Astrocyte of the hippocampus (primary cell): Measurements from ENCODE around the gene NSD2.

Source experiments
- DNase-seq: peaks from one replicate; pipeline ENCODE4 v3.0.0; 2011; ENCODE audit warnings: low read depth, low spot score

NSD2 gene

GRCh38 chr4:1864076-1865008 is 6.9 kb upstream of the NSD2 start:
- DNase-seq = no peak

DNA sequence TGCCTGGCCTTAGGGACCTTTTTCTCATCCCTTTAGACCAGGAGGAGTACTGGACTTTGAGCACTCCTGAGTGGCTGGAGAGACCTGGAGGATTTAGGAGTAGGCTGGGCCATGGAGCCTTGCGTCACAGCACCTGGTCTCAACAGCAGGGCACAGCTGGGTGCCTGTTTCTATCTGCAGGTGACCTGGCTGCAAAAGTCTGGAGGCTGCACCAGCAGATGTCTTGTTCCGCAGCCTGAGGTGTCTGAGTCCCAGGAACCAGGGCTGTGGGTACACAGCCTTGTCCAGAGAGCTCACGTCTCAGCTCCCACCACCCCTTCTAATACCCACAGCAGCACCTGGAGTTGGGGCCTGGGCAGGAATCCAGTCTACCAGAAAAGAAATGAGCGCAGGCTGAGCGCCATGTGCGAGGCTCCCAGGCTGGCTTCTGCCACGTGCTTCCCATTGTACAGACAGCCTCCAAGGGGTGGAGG is 5.0 kb upstream of the NSD2 start:
- no peak for DNase-seq

DNA sequence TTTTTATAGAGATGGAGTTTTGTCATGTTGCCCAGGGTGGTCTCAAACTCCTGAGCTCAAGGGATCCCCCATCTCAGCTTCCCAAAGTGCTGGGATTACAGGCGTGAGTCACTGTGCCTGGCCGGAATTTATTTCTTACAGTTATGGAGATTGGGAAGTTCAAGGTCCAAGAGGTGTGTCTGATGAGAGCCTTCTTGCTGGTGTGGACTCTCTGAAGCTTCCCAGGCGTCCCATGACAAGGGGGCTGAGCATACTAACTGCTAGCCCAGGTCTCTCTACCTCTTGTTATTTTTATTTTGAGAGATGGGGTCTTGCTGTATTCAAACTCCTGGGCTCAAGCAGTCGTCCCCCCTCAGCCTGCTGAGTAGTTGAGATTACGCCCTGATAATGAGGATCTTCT is 2.9 kb upstream of the NSD2 start:
- DNase-seq = no peak

GRCh38 chr4:1868912-1869311 is 2.3 kb upstream of the NSD2 start:
- no peak for DNase-seq

- DNase-seq = no peak
These were observed 1.5 kb upstream of the NSD2 start for GRCh38 chr4:1869530-1870327.

DNA sequence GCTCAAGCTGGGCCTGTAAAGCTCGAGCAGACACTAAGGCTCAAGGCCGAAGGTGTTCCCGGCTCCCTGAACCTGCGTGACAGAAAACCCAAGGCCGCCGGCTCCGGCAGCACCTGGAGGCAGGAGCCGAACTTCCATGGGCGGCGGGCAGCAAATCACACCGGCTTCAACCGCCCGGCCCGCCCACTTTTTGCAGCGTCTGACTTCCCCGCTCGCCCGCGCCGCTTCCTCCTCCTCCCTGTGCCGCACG is 940 bp upstream of the NSD2 start:
- DNase-seq = peak; percentile 91

DNA sequence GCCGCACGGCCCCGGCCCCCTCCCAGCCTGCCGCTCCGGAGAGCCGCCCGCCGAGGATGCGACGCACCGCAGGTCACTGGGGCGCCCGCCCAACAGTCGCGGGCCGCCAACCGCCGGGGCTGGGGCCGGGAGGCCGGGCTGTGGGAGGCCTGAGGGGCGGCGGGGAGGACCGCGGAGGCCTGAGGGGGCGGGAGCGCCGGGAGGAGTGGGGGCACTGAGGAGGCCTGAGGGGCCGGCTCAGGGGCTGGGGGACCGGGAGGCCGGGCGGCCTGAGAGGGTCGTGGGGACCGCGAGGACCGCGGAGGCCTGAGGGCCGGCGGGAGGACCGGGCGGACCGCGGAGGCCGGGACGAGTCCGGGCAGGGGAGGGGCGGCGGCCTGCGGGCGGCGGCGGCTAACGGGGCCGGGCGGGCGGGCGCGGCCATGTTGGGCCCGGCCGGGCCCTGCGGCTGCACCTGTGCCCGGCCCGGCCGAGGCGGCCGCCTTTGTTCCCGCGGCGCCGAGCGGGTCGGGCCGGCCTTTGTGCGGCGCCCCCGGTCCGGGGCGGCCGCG is 353 bp downstream of the NSD2 start:
- DNase-seq = peak; percentile 68

- peak; percentile 48 for DNase-seq
These were observed 1.7 kb downstream of the NSD2 start for GRCh38 chr4:1872870-1873269.

GRCh38 chr4:1873291-1873690 is 2.1 kb downstream of the NSD2 start:
- DNase-seq = no peak

- no peak for DNase-seq
These were observed 2.6 kb downstream of the NSD2 start for GRCh38 chr4:1873776-1874175.

DNA sequence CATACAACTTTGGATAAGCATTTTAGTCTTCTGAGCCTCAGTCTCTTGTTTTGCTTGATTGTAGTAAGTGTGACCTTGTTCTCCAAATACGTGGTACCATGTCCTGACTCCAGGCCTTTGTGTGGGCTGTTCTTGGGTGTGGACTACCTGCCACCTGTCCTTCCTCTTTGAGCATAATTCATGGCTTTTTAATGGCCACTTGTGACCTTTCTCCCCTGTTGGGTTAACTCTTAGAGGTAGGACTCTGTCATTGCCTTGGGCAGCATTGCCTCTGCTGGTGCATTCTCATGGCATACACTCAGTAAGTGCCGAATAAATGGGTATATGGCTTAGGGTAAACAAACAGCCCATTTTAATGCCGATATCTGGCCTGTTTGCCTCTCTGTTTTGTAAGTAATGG is 3.0 kb downstream of the NSD2 start:
- DNase-seq = no peak

- DNase-seq = no peak
These were observed 8.3 kb downstream of the NSD2 start for GRCh38 chr4:1879485-1879884.

GRCh38 chr4:1880332-1880731 is 9.1 kb downstream of the NSD2 start:
- no peak for DNase-seq

DNA sequence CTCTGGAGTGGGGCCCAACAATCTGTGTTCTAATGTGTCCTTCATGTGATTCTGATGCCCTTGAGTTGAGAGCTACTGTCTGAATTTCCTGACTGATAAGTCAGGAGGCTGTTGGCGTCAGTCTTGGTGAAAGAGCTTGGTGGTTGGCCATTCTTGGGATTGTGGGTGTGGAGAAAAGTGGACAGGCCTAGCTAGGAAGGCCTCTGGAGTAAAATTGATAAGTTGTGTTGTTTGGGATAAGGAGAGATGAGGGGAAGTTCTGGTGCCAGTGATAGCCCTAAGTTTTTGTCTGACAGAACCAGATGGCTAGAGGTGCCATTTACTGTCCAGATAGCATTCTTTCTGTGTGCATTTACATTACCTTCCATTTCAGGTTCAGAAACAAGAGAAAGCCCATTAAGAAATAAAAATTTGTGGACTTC is 11.7 kb downstream of the NSD2 start:
- no peak for DNase-seq

DNA sequence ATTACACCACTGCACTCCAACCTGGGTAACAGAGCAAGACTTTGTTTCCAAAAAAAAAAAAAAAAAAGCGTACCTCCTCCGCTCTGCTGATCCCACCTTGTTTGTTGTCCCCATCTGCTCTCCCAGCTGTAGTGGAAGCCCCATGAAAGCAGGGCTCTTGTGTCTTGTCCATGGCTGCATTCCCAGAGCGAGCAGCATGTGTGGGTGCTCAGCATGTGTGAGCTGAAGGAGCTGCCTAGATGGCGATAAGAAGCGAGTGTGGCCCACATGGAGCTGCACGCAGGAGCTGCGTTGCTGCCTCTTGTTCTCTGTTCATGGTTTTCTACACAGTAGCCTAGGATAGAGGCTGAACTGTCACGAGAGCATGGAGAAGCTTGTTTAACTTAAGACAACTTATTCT is 12.4 kb downstream of the NSD2 start:
- no peak for DNase-seq

DNA sequence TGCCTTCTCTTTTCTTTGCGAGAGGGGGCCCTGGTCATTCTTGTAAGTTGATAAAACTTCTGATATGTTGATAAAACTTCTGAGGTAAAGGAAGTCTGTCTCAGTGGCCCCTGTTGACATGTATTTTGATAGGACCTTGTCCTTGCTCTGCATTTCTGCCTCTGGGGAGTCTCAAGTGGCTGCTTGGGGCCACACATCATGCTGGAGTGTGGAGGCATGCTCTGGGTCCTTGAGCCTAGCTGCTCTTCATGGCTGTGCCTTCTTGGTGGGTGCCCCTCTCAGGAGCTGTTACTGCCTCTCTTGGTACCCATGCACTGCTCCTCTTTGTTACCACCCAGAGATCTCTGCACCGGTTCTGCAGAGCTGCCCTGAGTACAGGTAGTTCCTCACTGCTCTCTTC is 14.2 kb downstream of the NSD2 start:
- no peak for DNase-seq

- no peak for DNase-seq
These were observed 15.9 kb downstream of the NSD2 start for GRCh38 chr4:1887052-1887451.

- DNase-seq = no peak
These were observed 19.9 kb downstream of the NSD2 start for GRCh38 chr4:1890979-1891570.

DNA sequence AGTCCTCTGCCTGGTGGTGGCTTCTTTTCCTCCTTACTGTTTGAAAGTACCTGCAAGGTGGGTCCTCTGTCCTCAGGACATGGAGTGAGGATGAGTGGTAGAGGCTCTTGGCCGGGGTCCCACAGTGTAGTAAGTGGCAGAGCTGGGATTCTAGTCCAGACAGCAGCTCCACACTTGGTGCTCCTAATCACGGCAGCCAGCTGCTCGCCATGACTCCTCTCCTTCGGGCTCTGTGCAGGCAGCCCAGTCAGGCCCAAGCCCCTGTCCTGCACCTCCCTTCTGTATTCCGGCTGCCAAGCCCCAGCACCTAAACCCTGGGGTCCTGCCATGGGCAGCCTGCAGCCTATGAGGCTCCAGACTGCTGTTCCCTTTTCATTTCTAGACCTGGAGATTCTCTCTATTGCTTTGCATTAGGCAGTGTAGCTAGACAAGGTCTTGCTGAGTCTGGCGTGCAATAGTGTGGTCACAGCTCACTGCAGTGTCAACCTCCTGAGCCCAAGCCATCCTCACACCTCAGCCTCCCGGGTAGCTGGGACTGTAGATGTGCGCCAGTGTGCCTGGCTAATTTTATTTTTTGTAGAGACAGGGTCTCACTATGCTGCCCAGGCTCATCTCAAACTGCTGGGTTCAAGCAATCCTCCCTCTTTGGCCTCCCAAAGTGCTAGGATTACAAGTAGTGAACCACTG is 24.9 kb downstream of the NSD2 start:
- DNase-seq = no peak

DNA sequence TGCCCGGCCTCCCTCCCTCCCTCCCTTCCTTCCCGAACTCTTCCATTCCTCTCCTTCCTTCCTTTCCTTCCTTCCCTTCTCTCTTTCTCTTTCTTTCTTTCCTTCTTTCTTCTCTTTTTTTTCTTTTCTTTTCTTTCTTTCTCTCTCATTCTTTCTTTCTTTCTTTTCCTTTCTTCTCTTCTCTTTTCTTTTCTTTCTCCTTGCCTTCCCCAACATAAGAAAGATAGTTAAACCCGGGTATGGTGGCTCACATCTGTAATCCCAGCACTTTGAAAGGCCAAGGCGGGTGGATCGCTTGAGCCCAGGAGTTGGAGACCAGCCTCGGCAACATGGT is 25.4 kb downstream of the NSD2 start:
- DNase-seq = no peak

DNA sequence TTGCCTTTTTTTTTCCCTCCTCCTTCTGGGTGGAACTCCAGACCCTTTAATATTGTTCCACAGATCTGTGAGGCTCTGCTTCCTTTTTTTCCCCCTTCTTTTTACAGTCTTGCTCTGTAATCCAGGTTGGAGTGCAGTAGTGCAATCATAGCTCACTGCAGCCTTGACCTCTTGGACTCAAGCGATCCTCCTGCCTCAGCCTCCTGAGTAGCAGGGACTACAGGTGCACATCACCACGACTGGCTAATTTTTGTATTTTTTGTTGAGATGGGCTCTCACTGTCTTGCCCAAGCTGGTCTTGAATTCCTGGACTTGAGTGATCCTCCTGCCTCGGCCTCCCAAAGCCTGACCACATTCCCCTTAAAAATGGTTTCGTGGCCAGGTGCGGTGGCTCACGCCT is 26.8 kb downstream of the NSD2 start:
- no peak for DNase-seq

GRCh38 chr4:1898681-1899080 is 27.5 kb downstream of the NSD2 start:
- no peak for DNase-seq
